Measurements from ENCODE around the gene FAM25C.
"Not testable (repeated sequence)": the region's sequence is repeated elsewhere in the genome, so short reads cannot be mapped to it uniquely, and the experiment has no call there.

FAM25C gene

GRCh38 chr10:47999691-48000090, at the start of gene FAM25C:
Gene FAM25C, minus strand, starts transcription at chr10:47999791. Its CDS starts 26 bp downstream, at chr10:47999765.
- in situ Hi-C loops (cut with MboI; ENCODE audit: low sequenced_read_pairs) = not testable (repeated sequence)

GRCh38 chr10:48044557-48044956, 45.0 kb upstream of the FAM25C start:
- in situ Hi-C loops (cut with MboI; ENCODE audit: low sequenced_read_pairs) = not testable (repeated sequence)

GRCh38 chr10:48031390-48031789, 31.8 kb upstream of the FAM25C start:
- in situ Hi-C loops (cut with MboI; ENCODE audit: low sequenced_read_pairs) = not testable (repeated sequence)

GRCh38 chr10:48002306-48002705, 2.7 kb upstream of the FAM25C start:
- in situ Hi-C loops (cut with MboI; ENCODE audit: low sequenced_read_pairs) = not testable (repeated sequence)

- in situ Hi-C loops (cut with MboI; ENCODE audit: low sequenced_read_pairs) = not testable (repeated sequence)
Measured at GRCh38 chr10:47994045-47994444, 5.5 kb downstream of the FAM25C start.

GRCh38 chr10:47992560-47992959, 7.0 kb downstream of the FAM25C start:
- in situ Hi-C loops (cut with MboI; ENCODE audit: low sequenced_read_pairs) = not testable (repeated sequence)

GRCh38 chr10:47991706-47992105, 7.9 kb downstream of the FAM25C start:
- in situ Hi-C loops (cut with MboI; ENCODE audit: low sequenced_read_pairs) = not testable (repeated sequence)

GRCh38 chr10:47990097-47990496, 9.5 kb downstream of the FAM25C start:
- in situ Hi-C loops (cut with MboI; ENCODE audit: low sequenced_read_pairs) = not testable (repeated sequence)

GRCh38 chr10:47989542-47989950, 10.0 kb downstream of the FAM25C start:
- in situ Hi-C loops (cut with MboI; ENCODE audit: low sequenced_read_pairs) = not testable (repeated sequence)

GRCh38 chr10:47988718-47989541, 10.7 kb downstream of the FAM25C start:
- in situ Hi-C loops (cut with MboI; ENCODE audit: low sequenced_read_pairs) = not testable (repeated sequence)

- in situ Hi-C loops (cut with MboI; ENCODE audit: low sequenced_read_pairs) = not testable (repeated sequence)
Measured at GRCh38 chr10:47987952-47988351, 11.6 kb downstream of the FAM25C start.

GRCh38 chr10:47986413-47987230, 13.0 kb downstream of the FAM25C start:
- in situ Hi-C loops (cut with MboI; ENCODE audit: low sequenced_read_pairs) = not testable (repeated sequence)

- in situ Hi-C loops (cut with MboI; ENCODE audit: low sequenced_read_pairs) = not testable (repeated sequence)
Measured at GRCh38 chr10:47975409-47975808, 24.2 kb downstream of the FAM25C start.

- in situ Hi-C loops (cut with MboI; ENCODE audit: low sequenced_read_pairs) = not testable (repeated sequence)
Measured at GRCh38 chr10:47973131-47973530, 26.5 kb downstream of the FAM25C start.

GRCh38 chr10:47972077-47972476, 27.5 kb downstream of the FAM25C start:
- in situ Hi-C loops (cut with MboI; ENCODE audit: low sequenced_read_pairs) = not testable (repeated sequence)

GRCh38 chr10:47971598-47971997, 28.0 kb downstream of the FAM25C start:
- in situ Hi-C loops (cut with MboI; ENCODE audit: low sequenced_read_pairs) = not testable (repeated sequence)

GRCh38 chr10:47970047-47970446, 29.5 kb downstream of the FAM25C start:
- in situ Hi-C loops (cut with MboI; ENCODE audit: low sequenced_read_pairs) = not testable (repeated sequence)

GRCh38 chr10:47968988-47969387, 30.6 kb downstream of the FAM25C start:
- in situ Hi-C loops (cut with MboI; ENCODE audit: low sequenced_read_pairs) = not testable (repeated sequence)

GRCh38 chr10:47964280-47965063, 35.1 kb downstream of the FAM25C start:
- in situ Hi-C loops (cut with MboI; ENCODE audit: low sequenced_read_pairs) = not testable (repeated sequence)

- in situ Hi-C loops (cut with MboI; ENCODE audit: low sequenced_read_pairs) = not testable (repeated sequence)
Measured at GRCh38 chr10:47962785-47963184, 36.8 kb downstream of the FAM25C start.

GRCh38 chr10:47960699-47961098, 38.9 kb downstream of the FAM25C start:
- in situ Hi-C loops (cut with MboI; ENCODE audit: low sequenced_read_pairs) = not testable (repeated sequence)

Measured in HL-60/S4 treated with phorbol 12-myristate 13-acetate at 8.2 ng/mL for 4 days and 3 days (cell line).